K562 (cell line): ENCODE data around the gene RNASE2. TPM values are rescaled to one million over a fixed set of nuclear protein-coding genes. Genes with fewer than 3 reads are reported as not detected.

ENCODE experiments used
- CGGBP1 ChIP-seq: fragments of 250-450 bp; sonication (Bioruptor Pico); IDR thresholded peaks from 2 replicates; pipeline ENCODE4 v1.9.0; 2021; ENCODE audit warnings: mild to moderate bottlenecking
- CXXC5 ChIP-seq: fragments of 250-450 bp; sonication (Bioruptor Pico); IDR thresholded peaks from 2 replicates; pipeline ENCODE4 v1.8.0; 2022; ENCODE audit warnings: inconsistent platforms, mild to moderate bottlenecking, moderate library complexity
- DIDO1 ChIP-seq: fragments of 450-650 bp; IDR thresholded peaks from 2 replicates; pipeline ENCODE4 v1.6.1; 2016; ENCODE audit warnings: low read depth, missing biosample characterization, missing genetic modification characterization
- E2F8 ChIP-seq: fragments of 450-650 bp; IDR thresholded peaks from 2 replicates; pipeline ENCODE4 v1.7.1; 2018; ENCODE audit warnings: mild to moderate bottlenecking, low read depth; ENCODE audit not compliant: partially characterized antibody
- HCFC1 ChIP-seq: IDR thresholded peaks from 2 replicates; pipeline ENCODE4 v1.6.1; 2012; ENCODE audit warnings: low read depth, low read length, improper control_type of control experiment
- HDAC1 ChIP-seq, 2 experiments: fragments of 450-650 bp; IDR thresholded peaks; 2 replicates each; pipeline ENCODE4 v1.6.1; 2016 to 2017; ENCODE audit warnings: inconsistent platforms in 1 of 2, mild to moderate bottlenecking in 1 of 2, moderate library complexity in 1 of 2
- KDM1A ChIP-seq, 2 experiments: fragments of 450-650 bp; IDR thresholded peaks; 2 replicates each; pipeline ENCODE4 v1.6.1; 2016; ENCODE audit warnings: mild to moderate bottlenecking in 2 of 2
- KDM4B ChIP-seq, 2 experiments: fragments of 450-650 bp in 1 of 2; sonication (generic) in 1 of 2; IDR thresholded peaks; 2 replicates each; pipeline ENCODE4 v1.6.1; 2016 to 2017; ENCODE audit warnings: borderline replicate concordance in 2 of 2, antibody characterized with exemption in 1 of 2, low read depth in 1 of 2, mild to moderate bottlenecking in 1 of 2
- MAX ChIP-seq: sonication (generic); formaldehyde crosslinking; IDR thresholded peaks from 2 replicates; pipeline ENCODE4 v1.9.0; 2022; ENCODE audit warnings: mild to moderate bottlenecking, missing genetic modification reagents
- MBD2 ChIP-seq: sonication (generic); IDR thresholded peaks from 2 replicates; pipeline ENCODE4 v1.6.1; 2016; ENCODE audit warnings: low read depth, borderline replicate concordance
- MXD1 ChIP-seq: fragments of 250-450 bp; sonication (Bioruptor Pico); IDR thresholded peaks from 2 replicates; pipeline ENCODE4 v1.8.0; 2021; ENCODE audit warnings: borderline replicate concordance, mild to moderate bottlenecking, moderate library complexity; ENCODE audit not compliant: poor library complexity, severe bottlenecking
- NBN ChIP-seq: fragments of 450-650 bp; IDR thresholded peaks from 2 replicates; pipeline ENCODE4 v1.6.1; 2016; ENCODE audit warnings: low read depth, mild to moderate bottlenecking
- NEUROD1 ChIP-seq: fragments of 150-350 bp; IDR thresholded peaks from 2 replicates; pipeline ENCODE4 v1.6.1; 2014; ENCODE audit warnings: borderline replicate concordance, low read length, low read depth; ENCODE audit not compliant: partially characterized antibody
- NR2C2 ChIP-seq, 2 experiments: fragments of 200-800 bp in 1 of 2; sonication (Bioruptor generic) in 1 of 2; sonication (generic) in 1 of 2; formaldehyde crosslinking in 1 of 2; IDR thresholded peaks; 2 replicates each; pipeline versions ENCODE4 v1.6.1 to v1.8.0; 2016 to 2022; ENCODE audit warnings: mild to moderate bottlenecking in 1 of 2, missing compliant biosample characterization in 1 of 2, missing genetic modification characterization in 1 of 2, missing genetic modification reagents in 1 of 2
- PREB ChIP-seq: sonication (generic); formaldehyde crosslinking; IDR thresholded peaks from 2 replicates; pipeline ENCODE4 v1.8.1; 2023; ENCODE audit warnings: mild to moderate bottlenecking, missing genetic modification reagents
- SIN3A ChIP-seq, 2 experiments: fragments of 150-350 bp in 1 of 2; IDR thresholded peaks; 2 replicates each; pipeline ENCODE4 v1.6.1; 2011 to 2016; ENCODE audit warnings: borderline replicate concordance in 2 of 2, low read depth in 2 of 2, low read length in 2 of 2, mild to moderate bottlenecking in 2 of 2, moderate library complexity in 2 of 2; ENCODE audit not compliant: control insufficient read depth in 1 of 2
- UBTF ChIP-seq, 2 experiments: IDR thresholded peaks; 2 replicates each; pipeline ENCODE4 v1.6.1; 2012; ENCODE audit warnings: improper control_type of control experiment in 2 of 2, low read depth in 2 of 2, low read length in 2 of 2, borderline replicate concordance in 1 of 2
- polyA plus RNA-seq, 8 experiments: library from polyadenylated mRNA; depleted of rRNA in 4 of 8; stranded (reverse) in 5 of 8; unstranded in 3 of 8; fragments of >200 nt; fragmentation: Nextera tagmentation in 2 of 8; fragmentation: Illumina TruSeq in 1 of 8; extraction: Ambion mirVana in 2 of 8; extraction: Trizol in 1 of 8; gene quantifications; 2 replicates each; pipeline versions ENCODE4 v1.2.1 to v1.2.3, GENCODE V29; 2011 to 2014; ENCODE audit warnings: inconsistent platforms in 1 of 8, missing spikeins in 1 of 8
- total RNA-seq, 7 experiments: library from RNA; depleted of rRNA in 6 of 7; stranded (reverse); fragments of >200 nt in 6 of 7; fragmentation: Illumina TruSeq in 2 of 7; extraction: Trizol in 2 of 7; gene quantifications; 2 replicates each; pipeline versions ENCODE4 v1.2.1 to v1.2.3, GENCODE V29; 2011 to 2021; ENCODE audit warnings: low replicate concordance in 1 of 7

Gene RNASE2
- total and polyA plus RNA-seq, 9 of the 15 experiments (the other 6 are each of a cell fraction or from before 2014, with no cell fraction given), result not detected

GRCh38 chr14:20989787-20990600 lies 34.7 kb downstream of the RNASE2 start, which contains the start of gene METTL17 (continued):
- peak; percentile 89 for TF ChIP-seq NEUROD1
- TF ChIP-seq HDAC1 (IDR thresholded peaks at IDR 0.05), result 0 out of 4 replicates have a peak, but pooled peaks of 1 of the 2 experiments have one; percentile 37
- peak in 1 of 2 experiments; percentile 85; a peak in 1 of 4 replicates for TF ChIP-seq KDM4B (IDR thresholded peaks at IDR 0.05; ENCODE audit: borderline replicate concordance in 2 of 2, low read depth in 1 of 2)
- peak; percentile 44; the same call in 1 of the 2 replicates for TF ChIP-seq NBN
- peak; percentile 92 for TF ChIP-seq HCFC1
- TF ChIP-seq CGGBP1 (CRISPR knock-in tag), result no peak
- peak in 1 of 2 experiments; percentile 48; a peak in 2 of 4 replicates for TF ChIP-seq SIN3A (IDR thresholded peaks at IDR 0.05; ENCODE audit: borderline replicate concordance in 2 of 2, control insufficient read depth in 1 of 2, low read depth in 2 of 2, low read length in 2 of 2)
- TF ChIP-seq DIDO1 (tag), result peak; percentile 71
- TF ChIP-seq MXD1 (CRISPR knock-in tag), result no peak
- TF ChIP-seq UBTF (IDR thresholded peaks at IDR 0.05; ENCODE audit: borderline replicate concordance in 1 of 2, low read depth in 2 of 2, low read length in 2 of 2), result 0 out of 4 replicates have a peak, but pooled peaks of 1 of the 2 experiments have one; percentile 50
- 0 out of 2 replicates have a peak, but pooled peaks have one; percentile 47 for TF ChIP-seq PREB (CRISPR knock-in tag)
- peak; percentile 92 for TF ChIP-seq CXXC5
- peak; percentile 60; the same call in 1 of the 2 replicates for TF ChIP-seq MAX
- TF ChIP-seq KDM1A (IDR thresholded peaks at IDR 0.05), result no peak
- peak; percentile 59 for TF ChIP-seq E2F8
- peak; percentile 97 for TF ChIP-seq NR2C2 (CRISPR knock-in tag; IDR thresholded peaks at IDR 0.05)
- peak; percentile 99 for TF ChIP-seq NR2C2 (tag; IDR thresholded peaks at IDR 0.05)
- peak; percentile 100 for TF ChIP-seq MBD2
